Panc1 (cell line): ENCODE data around the gene FUT3.

ENCODE experiments used
- CTCF ChIP-seq: fragments of 450-650 bp; IDR thresholded peaks from 2 replicates; pipeline ENCODE4 v1.5.1; 2017; ENCODE audit warnings: mild to moderate bottlenecking
- POLR2AphosphoS5 ChIP-seq: IDR thresholded peaks from 2 replicates; pipeline ENCODE4 v1.6.1; 2012; ENCODE audit warnings: mild to moderate bottlenecking, low read depth, low read length, moderate library complexity
- REST ChIP-seq, 2 experiments: IDR thresholded peaks; 2 replicates each; pipeline ENCODE4 v1.6.1; 2011 to 2012; ENCODE audit warnings: low read depth in 2 of 2, control low read depth in 1 of 2, low read length in 1 of 2, mild to moderate bottlenecking in 1 of 2, moderate library complexity in 1 of 2; ENCODE audit not compliant: insufficient read depth in 1 of 2
- SIN3A ChIP-seq: IDR thresholded peaks from 2 replicates; pipeline ENCODE4 v1.6.1; 2012; ENCODE audit warnings: low read depth, mild to moderate bottlenecking, low read length, moderate library complexity, borderline replicate concordance; ENCODE audit not compliant: insufficient read depth

- TF ChIP-seq CTCF: no peak
- TF ChIP-seq POLR2AphosphoS5: no peak
- no peak for TF ChIP-seq REST (IDR thresholded peaks at IDR 0.05; ENCODE audit: insufficient read depth in 1 of 2, low read depth in 2 of 2, low read length in 1 of 2)
- TF ChIP-seq SIN3A: no peak
Observed at GRCh38 chr19:5850743-5851293, 431 bp downstream of the FUT3 start.
